HCT116 (cell line): ENCODE data around the gene CLN6. TPM values are rescaled to one million over a fixed set of nuclear protein-coding genes. Genes with fewer than 3 reads are reported as not detected.

Source experiments
- ATAC-seq: fragments of 200-7000 bp; cut with Tn5 transposase; 2 replicates; pipeline ENCODE4 v1.9.1; 2020; ENCODE audit warnings: mild to moderate bottlenecking, moderate library complexity
- BruUV-seq: library from RNA; stranded (reverse); fragments of 400-500 nt; replicated peaks from 2 replicates; lab custom pipeline; 2021; lab: Mats Ljungman, UMichigan
- CTCF ChIA-PET: fragments of 300-600 bp; sonication (Branson Sonifier 250); formaldehyde crosslinking; loops from one replicate; lab custom pipeline; 2021; ENCODE audit warnings: antibody characterized with exemption; lab: Charles Lee
- POLR2A ChIA-PET: fragments of 300-600, 350-600 bp; sonication (Branson Sonifier 250); formaldehyde crosslinking; loops from one replicate; lab custom pipeline; 2021; ENCODE audit warnings: antibody characterized with exemption; lab: Charles Lee
- RAD21 ChIA-PET, 2 experiments: fragments of 300-600 bp; sonication (Branson Sonifier 250); formaldehyde crosslinking; loops; one replicate each; lab custom pipeline; 2023; ENCODE audit warnings: low total read pairs in 2 of 2; ENCODE audit not compliant: uncharacterized antibody in 2 of 2, unreplicated experiment in 2 of 2, low non-redundant PET in 1 of 2; lab: Charles Lee
- DNase-seq: peaks from one replicate; pipeline ENCODE4 v3.0.0-alpha.2; 2010; ENCODE audit warnings: low read depth, low spot score
- H2AFZ ChIP-seq: fragments of 200-600 bp; shearing (Covaris generic), sonication (generic); 2 replicates; pipeline ENCODE4 v1.6.1; 2017; ENCODE audit warnings: low read depth, mixed run types, mixed read lengths, antibody characterized with exemption, low read length; ENCODE audit not compliant: poor library complexity, severe bottlenecking
- H3K27ac ChIP-seq: 2 replicates; pipeline ENCODE4 v1.5.1; 2012; ENCODE audit warnings: low read depth, low read length
- H3K27me3 ChIP-seq: fragments of 200-600 bp; sonication (generic); 2 replicates; pipeline ENCODE4 v1.6.1; 2016; ENCODE audit warnings: mixed run types, low read length, mixed read lengths; ENCODE audit not compliant: insufficient read depth
- H3K36me3 ChIP-seq, 2 experiments: fragments of 200-500 bp in 1 of 2; fragments of 200-600 bp in 1 of 2; sonication (Bioruptor generic) in 1 of 2; sonication (generic) in 1 of 2; 2 replicates each; pipeline versions ENCODE4 v1.5.1 to v1.6.1; 2014 to 2016; ENCODE audit warnings: low read length in 2 of 2, inconsistent platforms in 1 of 2, mixed read lengths in 1 of 2, mixed run types in 1 of 2; ENCODE audit not compliant: insufficient read depth in 2 of 2, control insufficient read depth in 1 of 2
- H3K4me1 ChIP-seq, 2 experiments: fragments of 200-600 bp in 1 of 2; sonication (generic) in 1 of 2; 2 replicates each; pipeline versions ENCODE4 v1.5.1 to v1.6.1; 2012 to 2017; ENCODE audit warnings: low read length in 2 of 2, inconsistent platforms in 1 of 2, mild to moderate bottlenecking in 1 of 2, mixed read lengths in 1 of 2, mixed run types in 1 of 2, moderate library complexity in 1 of 2; ENCODE audit not compliant: insufficient read depth in 2 of 2, control insufficient read depth in 1 of 2
- H3K4me2 ChIP-seq: fragments of 200-600 bp; sonication (generic); 2 replicates; pipeline ENCODE4 v1.6.1; 2017; ENCODE audit warnings: mixed run types, low read length, mixed read lengths
- H3K4me3 ChIP-seq, 2 experiments: fragments of 200-600 bp in 1 of 2; sonication (generic) in 1 of 2; replicated peaks in 1 of 2; 2 replicates each; pipeline ENCODE4 v1.5.1; 2011 to 2016; ENCODE audit warnings: low read length in 2 of 2, control low read depth in 1 of 2, low read depth in 1 of 2, mild to moderate bottlenecking in 1 of 2, mixed read lengths in 1 of 2, mixed run types in 1 of 2
- H3K79me2 ChIP-seq: fragments of 200-600 bp; sonication (generic); 2 replicates; pipeline ENCODE4 v1.6.1; 2017; ENCODE audit warnings: mild to moderate bottlenecking, mixed run types, low read length, moderate library complexity, mixed read lengths; ENCODE audit not compliant: insufficient read depth
- H3K9ac ChIP-seq: fragments of 200-600 bp; sonication (generic); 2 replicates; pipeline ENCODE4 v1.6.1; 2016; ENCODE audit warnings: low read length, mixed read lengths
- H3K9me2 ChIP-seq: fragments of 200-600 bp; sonication (generic), shearing (Covaris generic); 2 replicates; pipeline ENCODE4 v1.6.1; 2017; ENCODE audit warnings: mixed run types, mild to moderate bottlenecking, moderate library complexity; ENCODE audit not compliant: insufficient read depth
- H3K9me3 ChIP-seq, 2 experiments: fragments of 200-500 bp in 1 of 2; fragments of 200-600 bp in 1 of 2; sonication (Bioruptor generic) in 1 of 2; sonication (generic) in 1 of 2; 2 replicates each; pipeline ENCODE4 v1.6.1; 2014 to 2017; ENCODE audit warnings: low read length in 2 of 2, mixed read lengths in 2 of 2, inconsistent platforms in 1 of 2, low read depth in 1 of 2, mild to moderate bottlenecking in 1 of 2, mixed run types in 1 of 2, moderate library complexity in 1 of 2; ENCODE audit not compliant: control insufficient read depth in 1 of 2, insufficient read depth in 1 of 2
- H4K20me1 ChIP-seq: fragments of 200-600 bp; sonication (generic), shearing (Covaris generic); 2 replicates; pipeline ENCODE4 v1.6.1; 2017; ENCODE audit warnings: mixed run types, mild to moderate bottlenecking, moderate library complexity; ENCODE audit not compliant: insufficient read depth
- ATF3 ChIP-seq: IDR thresholded peaks from 2 replicates; pipeline ENCODE4 v1.6.1; 2012
- CBX3 ChIP-seq: IDR thresholded peaks from 2 replicates; pipeline ENCODE4 v1.6.1; 2012; ENCODE audit warnings: low read depth
- CEBPB ChIP-seq: IDR thresholded peaks from 2 replicates; pipeline ENCODE4 v1.6.1; 2012; ENCODE audit warnings: low read depth
- CTCF ChIP-seq, 3 experiments: fragments of 200-600 bp in 1 of 3; sonication (generic) in 1 of 3; IDR thresholded peaks in 2 of 3; conservative IDR thresholded peaks in 1 of 3; 2 replicates each; pipeline ENCODE4 v1.5.1; 2012 to 2017; ENCODE audit warnings: low read depth in 2 of 3, low read length in 2 of 3, antibody characterized with exemption in 1 of 3, borderline replicate concordance in 1 of 3, control low read depth in 1 of 3, mild to moderate bottlenecking in 1 of 3, mixed read lengths in 1 of 3, mixed run types in 1 of 3, moderate library complexity in 1 of 3; ENCODE audit not compliant: insufficient read depth in 1 of 3
- EGR1 ChIP-seq: IDR thresholded peaks from 2 replicates; pipeline ENCODE4 v1.6.1; 2012; ENCODE audit warnings: low read depth
- ELF1 ChIP-seq: IDR thresholded peaks from 2 replicates; pipeline ENCODE4 v1.6.1; 2012; ENCODE audit warnings: low read depth, borderline replicate concordance
- EZH2 ChIP-seq: fragments of 200-600 bp; sonication (generic); IDR thresholded peaks from 2 replicates; pipeline ENCODE4 v1.6.1; 2017; ENCODE audit warnings: antibody characterized with exemption, mixed run types
- EZH2phosphoT487 ChIP-seq: fragments of 200-600 bp; IDR thresholded peaks from 2 replicates; pipeline ENCODE4 v1.6.1; 2018; ENCODE audit warnings: antibody characterized with exemption, borderline replicate concordance
- FOSL1 ChIP-seq: IDR thresholded peaks from 2 replicates; pipeline ENCODE4 v1.6.1; 2012; ENCODE audit warnings: low read depth
- JUND ChIP-seq: IDR thresholded peaks from 2 replicates; pipeline ENCODE4 v1.6.1; 2012
- POLR2A ChIP-seq: IDR thresholded peaks from 2 replicates; pipeline ENCODE4 v1.7.0; 2011; ENCODE audit warnings: borderline replicate concordance; ENCODE audit not compliant: insufficient read depth, insufficient read length; ENCODE audit errors: extremely low read depth
- POLR2AphosphoS5 ChIP-seq: IDR thresholded peaks from 2 replicates; pipeline ENCODE4 v1.6.1; 2011; ENCODE audit warnings: mild to moderate bottlenecking, low read depth, low read length, moderate library complexity
- RAD21 ChIP-seq: IDR thresholded peaks from 2 replicates; pipeline ENCODE4 v1.6.1; 2012; ENCODE audit warnings: low read depth, mild to moderate bottlenecking
- SIN3A ChIP-seq: IDR thresholded peaks from 2 replicates; pipeline ENCODE4 v1.6.1; 2012; ENCODE audit warnings: low read depth
- SP1 ChIP-seq: IDR thresholded peaks from 2 replicates; pipeline ENCODE4 v1.6.1; 2012; ENCODE audit warnings: low read depth
- TCF7L2 ChIP-seq: IDR thresholded peaks from 2 replicates; pipeline ENCODE4 v1.7.0; 2011; ENCODE audit warnings: borderline replicate concordance, inconsistent platforms; ENCODE audit not compliant: insufficient read depth, insufficient read length; ENCODE audit errors: extremely low read depth
- YY1 ChIP-seq: IDR thresholded peaks from 2 replicates; pipeline ENCODE4 v1.6.1; 2011; ENCODE audit warnings: low read length, low read depth, moderate library complexity, mild to moderate bottlenecking; ENCODE audit not compliant: insufficient replicate concordance; ENCODE audit errors: extremely low read depth
- ZBTB33 ChIP-seq: IDR thresholded peaks from 2 replicates; pipeline ENCODE4 v1.6.1; 2011; ENCODE audit warnings: mild to moderate bottlenecking, low read length, moderate library complexity; ENCODE audit not compliant: insufficient replicate concordance; ENCODE audit errors: extremely low read depth
- intact Hi-C: fragments of 100-400 bp; cut with micrococcal nuclease; formaldehyde crosslinking; loops from 2 replicates; pipeline ENCODE4 v1.10.0; 2022
- total RNA-seq: library from RNA; stranded (reverse); gene quantifications from one replicate; pipeline ENCODE4 v1.2.1, GENCODE V29; 2021; ENCODE audit not compliant: unreplicated experiment
- TF ChIP-seq, protein P1 (sequence below): IDR thresholded peaks from 2 replicates; pipeline ENCODE4 v1.6.1; 2012
- TF ChIP-seq, protein P2 (sequence below): IDR thresholded peaks from 2 replicates; pipeline ENCODE4 v1.6.1; 2012; ENCODE audit warnings: low read depth

CLN6 gene
- total RNA-seq, 1 experiment from 2014 or later: 44.1 TPM

GRCh38 chr15:68271854-68272471 is 42.4 kb upstream of the CLN6 start:
- RAD21 ChIA-PET: no interaction called here
- intact Hi-C loops: no loop called here
- Histone ChIP-seq H3K4me3 (peak overlapping the region; percentile 19 to 53), H3K27ac (peak overlapping the region; percentile 77), H4K20me1 (no peaks in the 10 kb centered on the region), H3K4me1 (peaks cover 29 to 42% of the 10 kb centered on the region in 2 experiments), H3K9ac (peak overlapping the region; percentile 56), H3K9me2 (no peaks in the 10 kb centered on the region), H3K4me2 (peak overlapping the region; percentile 83), H3K79me2 (no peaks in the 10 kb centered on the region), H3K27me3 (no peaks in the 10 kb centered on the region), H3K9me3 (no peaks in the 10 kb centered on the region), H2AFZ (peak overlapping the region; percentile 96), H3K36me3 (no peaks in the 10 kb centered on the region)
- DNase-seq (peak; percentile 80), ATAC-seq (peak; percentile 81)
- BruUV-seq: no TSS peak
- POLR2A ChIA-PET: interaction anchor here (2.3 kb wide), 1 partner anchor 19 kb away, joined by 7 read pairs; no protein-coding TSS in a partner anchor
- CTCF ChIA-PET: interaction anchor here (2.1 kb wide), 1 partner anchor 19 kb away, joined by 8 read pairs; no protein-coding TSS in a partner anchor
- no peak for TF ChIP-seq EZH2
- TF ChIP-seq CEBPB: no peak
- peak; percentile 41; the same call in 1 of the 2 replicates for TF ChIP-seq SIN3A
- no peak for TF ChIP-seq ELF1
- TF ChIP-seq TCF7L2: no peak
- no peak for TF ChIP-seq ZBTB33
- TF ChIP-seq, protein P1, sequence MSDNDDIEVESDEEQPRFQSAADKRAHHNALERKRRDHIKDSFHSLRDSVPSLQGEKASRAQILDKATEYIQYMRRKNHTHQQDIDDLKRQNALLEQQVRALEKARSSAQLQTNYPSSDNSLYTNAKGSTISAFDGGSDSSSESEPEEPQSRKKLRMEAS: peak; percentile 64
- TF ChIP-seq FOSL1: peak; percentile 75
- peak; percentile 79 for TF ChIP-seq JUND
- TF ChIP-seq, protein P2, sequence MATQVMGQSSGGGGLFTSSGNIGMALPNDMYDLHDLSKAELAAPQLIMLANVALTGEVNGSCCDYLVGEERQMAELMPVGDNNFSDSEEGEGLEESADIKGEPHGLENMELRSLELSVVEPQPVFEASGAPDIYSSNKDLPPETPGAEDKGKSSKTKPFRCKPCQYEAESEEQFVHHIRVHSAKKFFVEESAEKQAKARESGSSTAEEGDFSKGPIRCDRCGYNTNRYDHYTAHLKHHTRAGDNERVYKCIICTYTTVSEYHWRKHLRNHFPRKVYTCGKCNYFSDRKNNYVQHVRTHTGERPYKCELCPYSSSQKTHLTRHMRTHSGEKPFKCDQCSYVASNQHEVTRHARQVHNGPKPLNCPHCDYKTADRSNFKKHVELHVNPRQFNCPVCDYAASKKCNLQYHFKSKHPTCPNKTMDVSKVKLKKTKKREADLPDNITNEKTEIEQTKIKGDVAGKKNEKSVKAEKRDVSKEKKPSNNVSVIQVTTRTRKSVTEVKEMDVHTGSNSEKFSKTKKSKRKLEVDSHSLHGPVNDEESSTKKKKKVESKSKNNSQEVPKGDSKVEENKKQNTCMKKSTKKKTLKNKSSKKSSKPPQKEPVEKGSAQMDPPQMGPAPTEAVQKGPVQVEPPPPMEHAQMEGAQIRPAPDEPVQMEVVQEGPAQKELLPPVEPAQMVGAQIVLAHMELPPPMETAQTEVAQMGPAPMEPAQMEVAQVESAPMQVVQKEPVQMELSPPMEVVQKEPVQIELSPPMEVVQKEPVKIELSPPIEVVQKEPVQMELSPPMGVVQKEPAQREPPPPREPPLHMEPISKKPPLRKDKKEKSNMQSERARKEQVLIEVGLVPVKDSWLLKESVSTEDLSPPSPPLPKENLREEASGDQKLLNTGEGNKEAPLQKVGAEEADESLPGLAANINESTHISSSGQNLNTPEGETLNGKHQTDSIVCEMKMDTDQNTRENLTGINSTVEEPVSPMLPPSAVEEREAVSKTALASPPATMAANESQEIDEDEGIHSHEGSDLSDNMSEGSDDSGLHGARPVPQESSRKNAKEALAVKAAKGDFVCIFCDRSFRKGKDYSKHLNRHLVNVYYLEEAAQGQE: no peak
- TF ChIP-seq CBX3: peak; percentile 62; the same call in 1 of the 2 replicates
- no peak for TF ChIP-seq POLR2A
- peak; percentile 58 for TF ChIP-seq POLR2AphosphoS5
- peak; percentile 64 for TF ChIP-seq YY1
- TF ChIP-seq SP1: peak; percentile 92
- no peak for TF ChIP-seq EZH2phosphoT487
- no peak for TF ChIP-seq RAD21
- peak; percentile 90 for TF ChIP-seq EGR1
- TF ChIP-seq CTCF (IDR thresholded peaks at IDR 0.05 in 2 of 3, conservative IDR thresholded peaks at IDR 0.05 in 1 of 3; ENCODE audit: borderline replicate concordance in 1 of 3, insufficient read depth in 1 of 3, low read depth in 2 of 3, low read length in 2 of 3): no peak
- TF ChIP-seq ATF3: no peak
